Measurements from ENCODE around the gene LRRC4C.

- TF ChIP-seq CTCF (IDR thresholded peaks at IDR 0.05) (no peak), POLR2A (IDR thresholded peaks at IDR 0.05) (no peak)
These were observed 1297.5 kb downstream of the LRRC4C start for GRCh38 chr11:40161854-40162410.

Measured in Peyer's patch (tissue), 4 donors.